ENCODE data around the gene ZIC2.

- TF ChIP-seq, protein P1, sequence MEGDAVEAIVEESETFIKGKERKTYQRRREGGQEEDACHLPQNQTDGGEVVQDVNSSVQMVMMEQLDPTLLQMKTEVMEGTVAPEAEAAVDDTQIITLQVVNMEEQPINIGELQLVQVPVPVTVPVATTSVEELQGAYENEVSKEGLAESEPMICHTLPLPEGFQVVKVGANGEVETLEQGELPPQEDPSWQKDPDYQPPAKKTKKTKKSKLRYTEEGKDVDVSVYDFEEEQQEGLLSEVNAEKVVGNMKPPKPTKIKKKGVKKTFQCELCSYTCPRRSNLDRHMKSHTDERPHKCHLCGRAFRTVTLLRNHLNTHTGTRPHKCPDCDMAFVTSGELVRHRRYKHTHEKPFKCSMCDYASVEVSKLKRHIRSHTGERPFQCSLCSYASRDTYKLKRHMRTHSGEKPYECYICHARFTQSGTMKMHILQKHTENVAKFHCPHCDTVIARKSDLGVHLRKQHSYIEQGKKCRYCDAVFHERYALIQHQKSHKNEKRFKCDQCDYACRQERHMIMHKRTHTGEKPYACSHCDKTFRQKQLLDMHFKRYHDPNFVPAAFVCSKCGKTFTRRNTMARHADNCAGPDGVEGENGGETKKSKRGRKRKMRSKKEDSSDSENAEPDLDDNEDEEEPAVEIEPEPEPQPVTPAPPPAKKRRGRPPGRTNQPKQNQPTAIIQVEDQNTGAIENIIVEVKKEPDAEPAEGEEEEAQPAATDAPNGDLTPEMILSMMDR (IDR thresholded peaks at IDR 0.05 in 8 of 11, conservative IDR thresholded peaks at IDR 0.05 in 3 of 11) = no peak
- TF ChIP-seq POLR2AphosphoS5 (IDR thresholded peaks at IDR 0.05) = no peak
These were observed 7.1 kb downstream of the ZIC2 start for GRCh38 chr13:99988529-99989275.
